GM21423 (cell line): ENCODE results near the gene RALGDS.

ENCODE experiments used
- ATAC-seq: cut with Tn5 transposase; IDR thresholded peaks from one replicate; pipeline ENCODE4 v1.9.1; 2021; ENCODE audit warnings: mild to moderate bottlenecking, moderate library complexity; ENCODE audit not compliant: unreplicated experiment

RALGDS gene

GRCh38 chr9:133108794-133109641 is 12.0 kb downstream of the RALGDS start:
- ATAC-seq: no peak

DNA sequence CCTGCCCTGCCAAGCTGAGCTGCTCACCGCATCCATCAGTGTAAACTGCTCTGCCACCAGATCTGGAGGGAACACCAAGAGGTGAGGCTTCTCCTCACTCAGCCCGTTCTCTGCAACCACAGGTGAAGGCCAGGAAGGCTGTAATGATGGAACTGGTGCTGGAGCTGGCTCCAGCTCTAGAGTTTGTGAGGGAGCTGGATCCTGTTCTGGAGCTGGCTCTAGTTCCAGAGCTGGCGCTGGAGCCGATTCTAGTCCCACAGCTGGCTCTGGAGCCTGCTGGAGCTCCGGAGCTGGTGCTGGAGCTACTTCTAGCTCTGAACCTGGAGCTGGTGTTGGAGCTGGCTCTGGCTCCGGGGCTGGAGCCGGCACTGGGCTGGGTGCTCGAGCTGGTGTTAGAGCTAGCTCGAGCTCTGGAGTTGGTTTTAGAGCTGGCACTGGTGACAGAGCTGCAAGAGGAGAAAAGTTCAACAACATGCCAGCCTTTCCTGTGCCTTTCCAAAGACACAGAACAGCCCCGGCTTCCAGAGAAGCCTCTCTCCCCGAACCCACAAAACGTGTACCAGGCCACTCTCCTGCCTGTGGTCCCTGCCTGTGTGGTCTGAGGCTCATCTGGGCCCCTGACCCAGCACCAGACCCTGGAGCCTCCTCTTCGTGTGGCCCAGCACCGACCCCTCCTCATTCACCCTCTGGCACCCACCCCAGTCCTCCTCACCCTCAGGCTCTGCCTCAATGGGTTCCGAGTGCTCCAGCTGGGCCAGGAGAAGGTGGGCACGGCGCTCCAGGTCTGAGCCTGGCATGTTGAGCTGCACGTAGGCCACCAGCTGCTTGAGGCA is 12.9 kb downstream of the RALGDS start:
- no peak for ATAC-seq

GRCh38 chr9:133107245-133107722 is 13.8 kb downstream of the RALGDS start:
- no peak for ATAC-seq

DNA sequence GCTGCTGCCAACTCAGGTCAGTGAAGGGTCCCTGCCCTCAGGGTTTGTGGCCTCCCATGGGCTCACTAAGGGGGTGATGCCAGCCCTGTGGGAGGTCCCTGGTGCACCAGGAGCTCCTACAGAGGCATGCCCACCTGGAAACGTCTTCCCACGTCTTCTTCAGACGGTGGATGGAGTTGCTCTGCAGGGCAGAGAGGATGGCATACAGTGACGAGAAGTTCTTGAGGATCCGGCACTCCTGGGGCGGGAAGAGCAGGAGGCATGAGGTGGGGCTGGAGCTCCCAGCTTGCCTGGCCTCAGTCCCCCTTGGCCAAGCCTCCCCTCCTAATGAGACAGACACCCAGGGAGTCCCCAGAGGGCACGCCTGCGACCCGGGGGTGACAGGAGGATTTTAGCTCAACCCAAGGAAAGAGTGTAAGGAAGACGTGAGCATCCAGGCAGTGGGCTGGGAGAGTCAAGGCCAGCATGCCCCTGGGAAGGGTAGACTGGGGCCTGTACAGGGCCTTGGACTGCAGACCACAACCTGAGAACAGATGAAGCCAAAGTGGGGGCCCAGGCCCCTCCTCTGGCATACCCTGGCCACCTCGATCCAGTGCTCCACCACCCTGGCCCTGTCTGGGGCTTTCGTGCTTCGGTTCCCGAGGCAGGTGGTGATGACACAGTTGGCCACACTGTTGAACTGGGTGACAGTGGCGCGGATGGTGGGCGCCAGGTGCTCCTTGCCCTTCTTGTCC is 14.4 kb downstream of the RALGDS start:
- ATAC-seq: no peak

GRCh38 chr9:133105461-133105770 is 15.6 kb downstream of the RALGDS start:
- no peak for ATAC-seq

GRCh38 chr9:133104718-133105460 is 16.2 kb downstream of the RALGDS start:
- ATAC-seq: no peak

GRCh38 chr9:133103987-133104505 is 17.0 kb downstream of the RALGDS start:
- no peak for ATAC-seq

DNA sequence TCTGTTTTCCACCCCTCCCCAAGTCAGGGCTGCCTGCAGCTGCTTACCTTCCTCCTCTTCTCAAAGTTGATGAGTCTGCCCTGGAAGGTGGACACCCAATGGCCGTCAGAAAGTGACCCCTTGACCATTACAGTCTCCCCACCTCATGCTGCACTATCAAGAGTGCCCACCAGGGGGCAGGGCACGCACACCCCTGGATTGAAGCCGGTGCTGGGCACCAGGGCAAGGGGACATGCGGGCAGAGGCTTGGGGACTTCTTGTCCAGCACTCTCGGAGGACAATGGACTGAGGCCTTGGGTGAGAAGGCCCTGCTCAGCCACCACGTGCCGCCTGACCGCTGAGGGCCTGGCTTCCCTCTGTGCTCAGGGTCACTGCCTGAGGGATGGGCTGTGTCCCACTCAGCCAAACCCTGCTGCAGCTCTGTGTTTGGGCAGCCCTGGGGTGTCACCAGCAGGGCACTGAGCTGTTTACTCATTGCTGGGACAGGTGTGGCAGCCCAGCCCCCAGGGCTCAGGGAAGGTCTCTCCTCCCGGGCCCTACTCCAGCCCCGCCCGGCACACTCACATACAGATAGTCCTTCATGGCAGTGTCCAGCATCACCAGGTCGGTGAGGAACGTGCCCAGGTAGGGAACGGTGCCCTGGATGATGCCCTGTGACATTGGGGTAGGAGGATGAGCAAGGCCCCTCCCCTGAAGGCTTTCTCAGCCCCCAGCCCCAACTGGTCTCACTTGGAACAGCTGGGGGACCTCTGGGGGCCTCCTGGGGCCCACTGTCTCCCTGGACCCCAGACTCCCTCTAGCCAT is 17.7 kb downstream of the RALGDS start:
- no peak for ATAC-seq

DNA sequence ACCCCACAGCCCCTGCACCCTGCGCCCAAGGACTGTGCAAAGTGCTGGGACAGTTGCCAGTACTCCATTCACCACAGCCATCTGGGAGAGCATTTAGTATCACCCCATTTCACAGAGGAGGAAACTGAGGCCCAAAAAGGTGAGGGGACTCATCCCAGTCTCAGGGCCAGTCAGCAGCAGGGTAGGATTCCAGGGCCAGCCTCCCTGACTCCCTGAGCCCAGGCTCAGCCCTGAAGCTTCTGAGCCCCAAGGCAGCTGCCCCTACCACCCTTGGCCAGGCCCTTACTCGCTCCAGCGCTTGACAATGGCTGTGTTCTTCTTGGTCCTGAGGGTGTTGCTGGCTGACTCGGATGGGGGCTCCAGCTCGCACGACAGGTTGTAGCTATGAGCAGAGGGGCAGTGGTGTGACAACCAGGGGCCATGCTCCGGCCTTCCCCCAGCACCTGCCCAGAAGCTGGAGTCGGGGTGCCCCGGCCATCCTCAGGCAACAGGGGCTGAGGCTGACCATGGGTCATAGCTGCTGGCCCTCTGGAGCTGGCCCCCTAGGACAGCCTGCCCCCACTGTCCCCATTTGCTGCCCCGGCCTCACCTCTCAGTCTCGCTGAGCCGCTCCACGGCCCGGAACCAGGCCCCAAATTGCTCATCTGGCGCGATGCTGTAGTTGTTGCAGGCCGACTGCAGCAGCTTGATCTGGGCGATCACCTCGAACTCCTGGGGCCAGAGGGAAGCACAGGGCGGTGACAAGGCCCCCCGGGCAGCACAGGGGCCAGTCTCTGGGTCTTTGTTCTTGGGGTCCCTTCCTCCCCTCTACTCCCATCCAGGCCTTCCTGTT is 18.6 kb downstream of the RALGDS start:
- ATAC-seq: no peak

GRCh38 chr9:133101356-133102189 is 19.5 kb downstream of the RALGDS start:
- ATAC-seq: no peak

GRCh38 chr9:133100506-133101355 is 20.3 kb downstream of the RALGDS start:
- ATAC-seq: no peak

- no peak for ATAC-seq
These were observed 21.1 kb downstream of the RALGDS start for GRCh38 chr9:133099726-133100505.

DNA sequence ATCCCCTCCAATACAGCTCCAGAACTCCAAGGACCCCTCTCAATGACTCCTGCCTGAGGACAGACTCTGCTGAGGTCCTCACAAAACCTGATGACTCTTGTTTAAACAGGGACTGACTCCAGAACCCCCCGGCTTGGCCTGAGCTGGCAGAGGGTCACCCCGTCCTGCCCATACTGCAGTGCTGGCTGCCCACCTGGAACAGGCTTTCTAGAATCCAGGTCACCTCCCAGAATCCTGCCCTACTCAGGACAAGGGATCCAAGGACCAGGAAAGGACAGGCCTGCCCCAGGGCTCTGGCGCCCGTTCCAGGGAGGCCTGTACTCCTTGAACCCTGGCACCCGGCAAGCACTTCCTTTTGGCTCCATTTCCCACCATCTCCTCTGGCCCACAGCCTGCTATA is 22.2 kb downstream of the RALGDS start:
- no peak for ATAC-seq

DNA sequence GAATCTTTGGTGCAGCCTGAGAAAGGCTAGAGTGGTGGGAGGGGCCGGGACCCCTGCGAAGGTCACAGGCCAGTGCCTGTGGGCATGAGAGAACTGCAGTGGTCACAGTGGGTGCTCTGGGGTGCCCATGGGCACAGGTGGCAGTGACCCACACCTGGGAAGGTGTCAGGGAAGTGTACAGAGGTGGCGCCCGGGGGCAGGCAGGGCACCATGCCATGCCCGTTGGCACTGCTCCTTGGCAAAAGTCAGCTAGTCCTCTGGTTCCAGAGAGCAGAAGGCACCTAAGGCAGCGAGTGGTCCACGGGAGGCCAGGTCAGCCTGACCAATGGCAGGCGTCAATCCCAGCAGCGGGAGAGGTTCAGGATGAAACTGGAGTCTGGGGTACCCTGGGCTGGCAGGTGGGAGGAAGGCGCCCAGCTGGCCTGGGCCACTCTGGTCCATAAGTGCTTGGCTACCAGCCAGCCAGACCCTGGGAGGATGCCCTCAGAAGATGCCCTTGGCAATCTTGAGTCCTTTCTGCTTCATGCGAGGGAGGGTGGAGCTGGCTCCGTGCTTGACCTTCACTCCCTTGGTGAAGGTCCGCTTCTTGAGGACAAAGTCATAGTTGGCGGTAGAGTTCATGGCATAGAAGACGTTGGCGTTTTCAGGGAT is 22.8 kb downstream of the RALGDS start:
- no peak for ATAC-seq

DNA sequence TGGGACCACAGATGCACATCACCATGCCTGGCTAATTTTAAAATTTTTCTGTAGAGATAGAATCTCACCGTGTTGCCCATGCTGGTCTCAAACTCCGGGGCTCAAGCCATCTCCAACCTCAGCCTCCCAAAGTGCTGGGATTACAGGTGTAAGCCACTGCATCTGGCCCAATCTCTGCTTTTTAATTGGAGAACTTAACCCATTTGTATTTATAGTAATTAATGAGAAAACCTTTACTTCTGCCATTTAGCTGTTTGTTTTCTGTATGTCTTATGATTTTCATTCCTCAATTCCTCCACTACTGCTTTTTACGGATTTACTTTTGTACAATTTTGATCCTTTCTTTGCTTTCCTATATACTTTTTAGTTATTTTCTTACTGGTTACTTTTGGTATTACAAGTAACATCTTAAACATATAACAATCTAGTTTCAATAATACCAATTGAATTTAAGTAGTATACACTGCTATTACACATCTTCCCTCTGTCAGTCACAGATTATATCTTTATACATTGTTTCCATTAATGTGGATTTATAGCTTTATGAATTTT is 26.1 kb downstream of the RALGDS start:
- ATAC-seq: no peak
